HG03159 (cell line): Measurements from ENCODE around the gene LRSAM1.

Experiments used
- ATAC-seq: cut with Tn5 transposase; IDR thresholded peaks from one replicate; pipeline ENCODE4 v1.9.1; 2021; ENCODE audit warnings: mild to moderate bottlenecking, moderate library complexity; ENCODE audit not compliant: unreplicated experiment

Gene LRSAM1

GRCh38 chr9:127509955-127510299 is 58.6 kb downstream of the LRSAM1 start:
- ATAC-seq, result no peak

GRCh38 chr9:127514468-127514867 is 63.2 kb downstream of the LRSAM1 start:
- ATAC-seq, result no peak

GRCh38 chr9:127516835-127517607 is 65.7 kb downstream of the LRSAM1 start:
- no peak for ATAC-seq

- no peak for ATAC-seq
Measured at GRCh38 chr9:127517620-127518019, 66.3 kb downstream of the LRSAM1 start.

- ATAC-seq, result no peak
Measured at GRCh38 chr9:127518091-127518856, 67.0 kb downstream of the LRSAM1 start.

- no peak for ATAC-seq
Measured at GRCh38 chr9:127519301-127520166, 68.2 kb downstream of the LRSAM1 start.

- ATAC-seq, result no peak
Measured at GRCh38 chr9:127520941-127521918, 69.9 kb downstream of the LRSAM1 start.

GRCh38 chr9:127521919-127522304 is 70.6 kb downstream of the LRSAM1 start:
- no peak for ATAC-seq

GRCh38 chr9:127522727-127523126 is 71.4 kb downstream of the LRSAM1 start:
- no peak for ATAC-seq

GRCh38 chr9:127523312-127523851 is 72.1 kb downstream of the LRSAM1 start:
- ATAC-seq, result no peak

- no peak for ATAC-seq
Measured at GRCh38 chr9:127524373-127524772, 73.1 kb downstream of the LRSAM1 start.

- ATAC-seq, result no peak
Measured at GRCh38 chr9:127525401-127526188, 74.3 kb downstream of the LRSAM1 start.

- no peak for ATAC-seq
Measured at GRCh38 chr9:127526655-127527559, 75.6 kb downstream of the LRSAM1 start.

- no peak for ATAC-seq
Measured at GRCh38 chr9:127527560-127528268, 76.4 kb downstream of the LRSAM1 start.

- no peak for ATAC-seq
Measured at GRCh38 chr9:127528422-127529251, 77.3 kb downstream of the LRSAM1 start.

- no peak for ATAC-seq
Measured at GRCh38 chr9:127529671-127530070, 78.4 kb downstream of the LRSAM1 start.
